ENCODE results near the gene ZNF544.
"Not testable (repeated sequence)": the region's sequence is repeated elsewhere in the genome, so short reads cannot be mapped to it uniquely, and the experiment has no call there.

Gene ZNF544

DNA sequence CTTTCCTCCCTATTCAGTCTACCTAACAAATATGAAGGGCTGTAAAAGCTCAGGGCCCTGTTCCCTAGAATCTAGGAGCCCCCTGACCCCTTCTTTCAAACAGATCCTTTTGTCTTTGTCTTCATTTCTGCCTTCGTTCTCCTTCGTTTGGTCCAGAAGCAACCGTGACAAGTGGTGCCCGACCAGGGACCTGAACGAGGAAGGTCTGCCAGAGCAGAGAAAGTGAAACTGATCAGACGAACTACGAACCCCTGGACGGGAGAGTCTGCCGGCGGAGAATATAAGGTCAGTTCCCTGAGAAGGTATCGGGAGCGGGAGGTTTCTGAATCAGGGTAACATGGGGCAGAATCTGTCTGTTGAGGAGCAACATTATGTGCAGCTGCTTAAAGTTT is 77.2 kb downstream of the ZNF544 start:
- DNase-seq, result no peak

DNA sequence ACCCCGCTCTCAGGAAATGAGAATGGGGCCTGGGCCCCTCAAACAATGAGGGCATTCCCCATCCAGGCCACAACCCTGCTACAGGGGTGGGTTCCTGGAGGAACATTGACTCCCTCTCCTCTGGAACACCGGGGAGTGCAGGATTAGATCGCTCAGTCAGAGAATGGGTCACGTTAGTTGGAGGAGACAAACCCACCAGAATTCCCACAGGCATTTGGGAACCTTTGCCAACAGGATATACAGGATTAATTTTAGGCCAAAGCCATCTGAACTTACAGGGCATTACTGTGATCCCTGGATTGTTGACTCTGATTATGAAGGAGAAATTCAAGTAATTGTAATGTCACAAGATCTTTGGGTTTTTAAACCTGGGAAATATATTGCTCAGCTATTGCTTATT is 79.0 kb downstream of the ZNF544 start:
- DNase-seq, result no peak

DNA sequence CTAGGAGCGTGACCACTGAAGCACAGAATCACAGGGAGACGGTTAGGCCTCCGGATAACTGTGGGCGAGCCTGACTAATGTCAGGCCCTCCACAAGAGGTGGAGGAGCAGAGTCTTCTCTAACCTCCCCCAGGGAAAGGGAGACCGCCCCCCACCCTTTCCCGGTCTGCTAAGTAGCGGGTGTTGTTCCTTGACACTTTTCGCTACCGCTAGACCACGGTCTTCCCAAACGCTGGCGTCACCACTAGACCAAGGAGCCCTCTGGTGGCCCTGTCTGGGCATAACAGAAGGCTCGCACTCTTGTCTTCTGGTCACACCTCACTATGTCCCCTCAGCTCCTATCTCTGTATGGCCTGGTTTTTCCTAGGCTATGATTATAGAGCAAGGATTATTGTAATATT is 82.0 kb downstream of the ZNF544 start:
- not testable (repeated sequence) for DNase-seq

DNA sequence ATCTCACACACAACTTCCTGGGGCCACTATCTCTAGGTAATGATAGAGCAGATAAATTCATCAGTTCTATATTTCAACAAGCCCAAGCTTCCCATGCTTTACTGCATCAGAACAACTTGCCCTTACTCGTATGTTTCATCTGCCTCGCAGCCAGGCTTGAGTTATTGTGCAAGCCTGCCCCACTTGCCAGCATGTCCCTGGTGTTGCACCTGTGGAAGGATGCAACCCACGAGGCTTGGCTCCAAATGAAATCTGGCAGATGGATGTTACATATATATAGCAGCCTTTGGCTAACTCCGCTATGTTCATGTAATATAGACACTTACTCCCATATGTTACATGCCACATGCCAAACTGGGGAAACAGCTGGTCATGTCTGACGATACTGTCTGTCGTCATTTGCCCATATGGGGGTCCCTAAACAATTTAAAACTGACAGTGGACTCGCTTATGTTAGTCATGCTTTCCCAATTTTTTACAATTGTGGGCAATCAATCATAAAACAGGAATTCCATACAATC is 82.7 kb downstream of the ZNF544 start:
- no peak for DNase-seq
